ENCODE data around the gene MICAL2. TPM values are rescaled to one million over a fixed set of nuclear protein-coding genes. Genes with fewer than 3 reads are reported as not detected.

Gene MICAL2
- total and polyA plus RNA-seq, 2 donors (not counting 1 experiment from before 2014, with no cell fraction given), result 0.32 to 0.40 TPM

- H3K9ac ChIP-seq (ENCODE audit: low read length), result no peak overlapping the region
- no CpG with 5 or more reads among the region's 1 CpG for WGBS (ENCODE audit: insufficient coverage)
- TF ChIP-seq CTCF (IDR thresholded peaks at IDR 0.05), result no peak
- no peak for TF ChIP-seq EZH2 (IDR thresholded peaks at IDR 0.05; ENCODE audit: borderline replicate concordance, insufficient read depth, low read depth, low read length, poor library complexity, severe bottlenecking)
- ChIA-PET CTCF (no interaction called here), POLR2A (no interaction called here)
- ATAC-seq (ENCODE audit: low read depth) (no peak), DNase-seq (no peak)
- peaks cover 0 to 2% (median 0%) of the 10 kb centered on the region in 4 experiments for H3K27me3 ChIP-seq (replicated peaks in 1 of 4; ENCODE audit: control extremely low read depth in 1 of 4, control insufficient read depth in 3 of 4, insufficient read depth in 4 of 4, low read length in 3 of 4)
- H4K20me1 ChIP-seq (ENCODE audit: control insufficient read depth, insufficient read depth, low read length, poor library complexity, severe bottlenecking), result no peaks in the 10 kb centered on the region
- Mint-ChIP-seq H3K4me1 (peaks cover 11% of the 10 kb centered on the region), H3K4me3 (no peak overlapping the region), H3K9me3 (ENCODE audit: insufficient read depth) (no peaks in the 10 kb centered on the region), H3K27me3 (no peaks in the 10 kb centered on the region), H3K27ac (no peak overlapping the region)
- no peak overlapping the region for H2AFZ ChIP-seq (ENCODE audit: insufficient read depth, low read depth, low read length, poor library complexity, severe bottlenecking)
- H3K4me3 ChIP-seq (ENCODE audit: control extremely low read depth in 1 of 5, extremely low read depth in 1 of 5, insufficient read depth in 1 of 5, low read depth in 2 of 5, low read length in 4 of 5), result no peak overlapping the region
- H3K79me2 ChIP-seq (ENCODE audit: control insufficient read depth, insufficient read depth, low read length), result no peaks in the 10 kb centered on the region
- H3K27ac ChIP-seq (ENCODE audit: low read length in 2 of 2), result no peak overlapping the region
- H3K36me3 ChIP-seq (replicated peaks in 1 of 2; ENCODE audit: control extremely low read depth in 1 of 2, control insufficient read depth in 1 of 2, extremely low read depth in 1 of 2, insufficient read depth in 2 of 2, low read length in 1 of 2), result no peaks in the 10 kb centered on the region
- no peak overlapping the region for H3K4me2 ChIP-seq (replicated peaks; ENCODE audit: low read depth, low read length, poor library complexity, severe bottlenecking)
- intact Hi-C loops (cut with micrococcal nuclease), result no loop called here
- H3K9me3 ChIP-seq (ENCODE audit: control extremely low read depth in 1 of 3, control insufficient read depth in 2 of 3, insufficient read depth in 1 of 3, low read length in 2 of 3), result no peaks in the 10 kb centered on the region
- H3K4me1 ChIP-seq (ENCODE audit: control insufficient read depth in 2 of 2, insufficient read depth in 2 of 2, low read length in 2 of 2), result peaks cover 0 to 5% of the 10 kb centered on the region in 2 donors
These were observed 24.8 kb downstream of the MICAL2 start for GRCh38 chr11:12135185-12135584.

GRCh38 chr11:12137005-12137690 is 26.8 kb downstream of the MICAL2 start:
- Histone ChIP-seq H3K4me1 (ENCODE audit: control insufficient read depth in 2 of 2, insufficient read depth in 2 of 2, low read length in 2 of 2) (peaks cover 0 to 5% of the 10 kb centered on the region in 2 donors), H3K79me2 (ENCODE audit: control insufficient read depth, insufficient read depth, low read length) (no peaks in the 10 kb centered on the region), H3K27me3 (replicated peaks in 1 of 4; ENCODE audit: control extremely low read depth in 1 of 4, control insufficient read depth in 3 of 4, insufficient read depth in 4 of 4, low read length in 3 of 4) (peaks cover 0 to 2% (median 0%) of the 10 kb centered on the region in 4 experiments), H3K4me2 (replicated peaks; ENCODE audit: low read depth, low read length, poor library complexity, severe bottlenecking) (no peak overlapping the region), H3K27ac (ENCODE audit: low read length in 2 of 2) (no peak overlapping the region), H3K4me3 (ENCODE audit: control extremely low read depth in 1 of 5, extremely low read depth in 1 of 5, insufficient read depth in 1 of 5, low read depth in 2 of 5, low read length in 4 of 5) (no peak overlapping the region), H2AFZ (ENCODE audit: insufficient read depth, low read depth, low read length, poor library complexity, severe bottlenecking) (no peak overlapping the region), H4K20me1 (ENCODE audit: control insufficient read depth, insufficient read depth, low read length, poor library complexity, severe bottlenecking) (no peaks in the 10 kb centered on the region), H3K36me3 (replicated peaks in 1 of 2; ENCODE audit: control extremely low read depth in 1 of 2, control insufficient read depth in 1 of 2, extremely low read depth in 1 of 2, insufficient read depth in 2 of 2, low read length in 1 of 2) (no peaks in the 10 kb centered on the region), H3K9ac (ENCODE audit: low read length) (no peak overlapping the region), H3K9me3 (ENCODE audit: control extremely low read depth in 1 of 3, control insufficient read depth in 2 of 3, insufficient read depth in 1 of 3, low read length in 2 of 3) (no peaks in the 10 kb centered on the region)
- no peaks in the 10 kb centered on the region for H3K9me3 Mint-ChIP-seq (ENCODE audit: insufficient read depth)
- TF ChIP-seq CTCF (IDR thresholded peaks at IDR 0.05) (no peak), EZH2 (IDR thresholded peaks at IDR 0.05; ENCODE audit: borderline replicate concordance, insufficient read depth, low read depth, low read length, poor library complexity, severe bottlenecking) (no peak)
- DNase-seq (no peak), ATAC-seq (ENCODE audit: low read depth) (no peak)
- H3K4me1 Mint-ChIP-seq, result peaks cover 11% of the 10 kb centered on the region
- CTCF ChIA-PET, result no interaction called here
- intact Hi-C loops (cut with micrococcal nuclease), result no loop called here
- POLR2A ChIA-PET, result no interaction called here
- WGBS (ENCODE audit: insufficient coverage), result 95% methylated on average over 10 of the region's 12 CpGs
- H3K4me3 Mint-ChIP-seq, result no peak overlapping the region
- H3K27me3 Mint-ChIP-seq, result peaks cover 6% of the 10 kb centered on the region
- H3K27ac Mint-ChIP-seq, result no peak overlapping the region

Measured in B cell (primary cell).